GM18499 (cell line): ENCODE measurements around the gene DCHS2.
"Not testable (repeated sequence)": the region's sequence is repeated elsewhere in the genome, so short reads cannot be mapped to it uniquely, and the experiment has no call there.

Source experiments
- ATAC-seq: cut with Tn5 transposase; IDR thresholded peaks from one replicate; pipeline ENCODE4 v1.9.1; 2021; ENCODE audit warnings: moderate number of reproducible peaks; ENCODE audit not compliant: insufficient read depth, unreplicated experiment

The DCHS2 gene

GRCh38 chr4:154231806-154232478 is 259.7 kb downstream of the DCHS2 start:
- ATAC-seq, result no peak

- ATAC-seq, result no peak
These were observed 260.9 kb downstream of the DCHS2 start for GRCh38 chr4:154230723-154231122.

DNA sequence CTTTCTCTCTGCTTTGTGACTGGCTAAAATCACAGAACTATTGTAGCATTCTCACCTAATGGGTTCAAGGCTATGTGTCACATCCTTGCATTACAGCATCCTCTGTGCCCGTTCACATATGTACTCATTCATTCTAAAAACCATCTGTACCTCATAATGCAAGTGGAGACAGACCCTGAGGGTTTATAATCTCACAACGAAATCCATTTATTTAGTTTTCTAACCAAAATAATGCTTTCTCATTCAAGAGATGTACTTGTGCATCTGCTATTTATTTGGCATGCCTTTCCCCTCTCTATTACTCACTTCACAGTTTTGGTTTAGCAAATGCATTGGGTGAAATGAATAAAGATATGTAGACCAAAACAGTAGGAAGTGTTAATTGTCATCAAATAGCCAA is 261.5 kb downstream of the DCHS2 start:
- no peak for ATAC-seq

- ATAC-seq, result no peak
These were observed 268.7 kb downstream of the DCHS2 start for GRCh38 chr4:154222875-154223274.

DNA sequence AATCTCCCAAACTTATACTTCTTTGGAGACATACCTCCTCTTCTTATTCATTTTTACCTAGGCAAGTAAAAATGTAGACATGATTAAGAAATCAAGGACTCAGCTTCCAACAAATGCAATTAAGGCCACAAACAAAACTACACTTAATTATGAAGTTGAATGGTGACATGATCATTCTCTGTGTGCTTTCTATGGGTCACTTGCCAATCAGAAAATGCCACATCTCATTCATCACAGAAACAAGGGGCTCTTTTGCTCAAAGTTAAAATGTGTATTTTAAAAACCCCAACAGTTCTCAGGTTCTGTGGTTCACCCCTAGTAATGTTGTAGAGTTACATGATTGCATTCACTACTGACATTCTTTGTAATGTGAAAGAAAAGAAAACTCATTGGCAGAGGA is 273.5 kb downstream of the DCHS2 start:
- no peak for ATAC-seq

- not testable (repeated sequence) for ATAC-seq
These were observed 274.2 kb downstream of the DCHS2 start for GRCh38 chr4:154217384-154217783.

GRCh38 chr4:154211506-154211905 is 280.1 kb downstream of the DCHS2 start:
- no peak for ATAC-seq

DNA sequence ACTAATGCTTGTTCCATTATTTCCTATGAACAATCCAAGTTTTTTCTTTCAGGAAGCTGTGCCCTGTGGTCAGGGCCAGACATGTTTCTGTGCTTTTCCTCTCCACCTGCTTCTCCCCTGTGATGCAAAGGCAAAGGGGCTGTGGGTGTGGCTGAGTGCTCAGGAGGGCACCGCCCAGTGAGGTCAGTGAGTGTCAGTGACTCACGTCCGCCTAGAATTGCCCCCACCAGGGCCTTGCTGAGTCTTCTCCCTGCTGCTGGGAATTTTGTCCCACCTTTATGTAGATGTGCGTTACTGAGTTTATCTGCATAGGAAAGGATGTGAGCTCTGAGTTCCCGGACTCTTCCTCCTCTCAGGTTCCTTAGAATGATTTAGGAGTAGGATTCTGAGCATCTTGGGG is 283.2 kb downstream of the DCHS2 start:
- no peak for ATAC-seq

GRCh38 chr4:154205471-154205870 is 286.1 kb downstream of the DCHS2 start:
- ATAC-seq, result no peak

DNA sequence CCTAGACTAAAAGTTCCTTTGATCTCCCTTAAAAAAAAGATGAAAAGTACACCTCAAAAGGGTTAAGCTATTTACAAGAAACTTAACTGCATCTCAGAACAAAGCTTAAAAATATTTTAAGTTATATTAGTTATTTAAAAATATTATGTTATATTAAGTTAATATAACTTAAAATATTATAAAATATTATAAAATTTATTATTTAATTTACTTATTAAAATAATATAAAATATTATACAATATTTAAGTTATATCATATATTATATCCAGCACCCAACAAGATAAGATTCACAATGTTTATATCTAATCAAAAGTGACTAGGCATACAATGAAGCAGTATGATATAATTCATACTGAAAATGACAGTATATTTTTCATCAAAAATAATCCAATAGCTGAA is 296.9 kb downstream of the DCHS2 start:
- no peak for ATAC-seq

DNA sequence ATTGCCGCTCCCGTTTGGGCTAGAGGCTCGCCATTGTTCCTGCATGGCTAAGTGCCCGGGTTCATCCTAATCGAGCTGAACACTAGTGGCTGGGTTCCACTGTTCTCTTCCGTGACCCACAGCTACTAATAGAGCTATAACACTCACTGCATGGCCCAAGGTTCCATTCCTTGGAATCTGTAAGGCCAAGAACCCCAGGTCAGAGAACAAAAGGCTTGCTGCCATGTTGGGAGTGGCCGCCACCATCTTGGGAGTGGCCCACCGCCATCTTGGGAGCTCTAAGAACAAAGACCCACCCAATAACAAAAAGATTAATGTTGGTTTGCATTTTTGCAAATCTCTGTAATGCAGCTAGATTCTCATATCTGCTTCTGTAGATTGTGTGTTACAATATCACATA is 299.0 kb downstream of the DCHS2 start:
- ATAC-seq, result no peak

DNA sequence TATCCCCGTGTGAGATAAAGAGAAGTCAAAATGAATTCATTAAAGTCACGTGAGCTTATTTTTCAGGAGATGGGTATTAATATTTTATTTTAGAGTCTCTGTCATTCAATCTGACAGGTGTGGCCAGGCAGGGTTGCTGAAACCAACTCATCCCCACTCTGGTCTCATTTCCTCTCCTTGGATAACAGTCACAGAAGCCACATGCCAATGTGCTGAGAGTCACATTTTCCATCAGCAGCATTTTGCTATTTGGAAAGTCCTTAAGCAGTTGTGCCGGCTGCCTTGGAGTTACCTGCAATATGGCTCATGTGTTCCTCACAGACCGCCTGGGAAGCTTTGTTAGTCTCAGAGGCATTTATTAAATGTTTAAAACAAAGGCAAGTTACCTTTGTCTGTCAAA is 302.3 kb downstream of the DCHS2 start:
- no peak for ATAC-seq

DNA sequence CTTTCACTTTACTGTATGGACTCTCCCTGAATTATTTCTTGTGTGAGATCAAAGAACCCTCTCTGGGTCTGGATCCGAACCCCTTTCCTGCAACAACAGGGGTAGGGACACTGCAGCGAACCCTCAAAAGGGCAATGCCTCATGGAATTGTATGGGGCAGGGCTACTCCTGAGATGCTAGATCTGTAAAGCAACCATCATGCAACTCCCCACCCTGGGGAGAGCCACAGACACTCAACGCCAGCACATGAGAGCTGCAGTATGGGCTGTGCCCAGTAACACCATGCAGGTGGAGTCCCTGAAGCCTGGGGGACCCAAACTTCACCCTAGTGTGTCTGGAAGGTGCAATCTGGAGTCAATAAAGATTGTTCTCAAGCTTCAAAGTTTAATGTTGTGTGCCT is 304.7 kb downstream of the DCHS2 start:
- no peak for ATAC-seq

GRCh38 chr4:154186035-154186434 is 305.6 kb downstream of the DCHS2 start:
- no peak for ATAC-seq

GRCh38 chr4:154184238-154184637 is 307.4 kb downstream of the DCHS2 start:
- ATAC-seq, result no peak

DNA sequence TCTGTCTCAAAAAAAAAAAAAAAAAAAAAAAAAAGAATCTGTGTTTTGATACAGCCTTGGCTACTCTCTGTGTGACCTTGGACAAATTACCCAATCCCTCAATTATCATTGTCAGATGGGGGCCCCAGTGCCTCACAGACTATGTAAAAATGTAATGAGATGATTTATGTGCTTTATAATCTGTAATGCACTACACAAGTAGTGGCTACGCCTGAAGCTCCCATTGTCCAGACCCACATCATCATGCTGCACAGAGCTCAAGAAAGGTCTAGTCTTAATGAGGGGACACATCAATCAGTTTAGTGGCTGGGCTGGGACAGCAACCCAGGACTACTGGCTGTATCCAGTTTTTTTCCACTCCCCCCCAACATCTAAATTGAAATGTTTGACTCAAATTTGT is 308.3 kb downstream of the DCHS2 start:
- no peak for ATAC-seq
